Tibial nerve (tissue), 4 donors: ENCODE data around the gene C1orf159.

ENCODE experiments used
- EP300 ChIP-seq, 2 donors: sonication (generic); formaldehyde crosslinking; IDR thresholded peaks; one replicate each; pipeline ENCODE4 v1.6.1; 2017; ENCODE audit warnings: antibody characterized with exemption in 2 of 2, mild to moderate bottlenecking in 1 of 2
- POLR2A ChIP-seq, 2 donors: fragments of 450-650 bp; IDR thresholded peaks; one replicate each; pipeline ENCODE4 v1.6.1; 2017; ENCODE audit warnings: antibody characterized with exemption in 2 of 2, mild to moderate bottlenecking in 2 of 2, moderate library complexity in 2 of 2
- TF ChIP-seq, protein P1 (sequence below), 5 experiments: fragments of 200-600 bp in 3 of 5; fragments of 450-650 bp in 2 of 5; sonication (generic) in 3 of 5; IDR thresholded peaks; one replicate each; pipeline ENCODE4 v1.5.1; 2016 to 2019; ENCODE audit warnings: antibody characterized with exemption in 5 of 5, mild to moderate bottlenecking in 3 of 5, moderate library complexity in 2 of 5

DNA sequence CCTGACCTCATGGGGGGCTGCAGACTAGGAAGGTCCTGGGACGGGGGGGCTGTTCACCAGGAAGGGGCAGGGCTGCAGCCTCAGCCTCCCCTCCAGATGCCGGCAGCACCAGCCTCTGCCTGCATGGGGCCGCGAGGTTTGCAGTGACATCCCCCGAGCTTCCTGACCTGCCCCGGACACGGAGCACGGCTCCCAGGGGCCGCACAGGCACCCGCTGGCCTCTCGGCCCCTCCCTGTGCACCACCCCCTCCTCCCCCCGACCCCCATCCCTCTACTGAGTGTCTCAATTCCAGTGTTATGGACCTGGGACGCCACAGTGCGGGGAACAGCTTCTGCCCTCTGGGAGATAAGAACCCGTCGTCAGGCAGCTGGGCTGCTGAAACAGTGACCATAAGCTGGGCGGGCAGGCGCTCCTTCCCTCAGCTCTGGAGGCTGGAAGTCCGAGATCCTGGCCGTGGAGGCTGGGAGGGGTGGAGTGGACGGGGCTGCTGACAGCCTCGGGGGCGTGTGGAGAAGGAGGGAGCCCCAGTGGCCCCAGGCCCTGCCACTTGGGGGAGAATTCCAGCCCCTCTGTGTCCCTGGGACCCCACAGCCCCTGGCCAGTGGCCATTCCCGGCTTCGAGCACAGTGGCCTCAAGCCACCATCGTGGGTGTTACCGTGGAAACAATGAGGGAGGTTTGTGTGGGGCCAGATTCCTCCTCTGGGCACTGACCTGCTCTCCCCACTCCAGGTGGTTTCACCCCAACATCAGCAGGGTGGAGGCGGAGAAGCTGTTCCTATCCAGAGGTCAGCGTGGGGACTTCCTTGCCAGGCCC, 53.3 kb downstream of the C1orf159 start:
- TF ChIP-seq, protein P1, sequence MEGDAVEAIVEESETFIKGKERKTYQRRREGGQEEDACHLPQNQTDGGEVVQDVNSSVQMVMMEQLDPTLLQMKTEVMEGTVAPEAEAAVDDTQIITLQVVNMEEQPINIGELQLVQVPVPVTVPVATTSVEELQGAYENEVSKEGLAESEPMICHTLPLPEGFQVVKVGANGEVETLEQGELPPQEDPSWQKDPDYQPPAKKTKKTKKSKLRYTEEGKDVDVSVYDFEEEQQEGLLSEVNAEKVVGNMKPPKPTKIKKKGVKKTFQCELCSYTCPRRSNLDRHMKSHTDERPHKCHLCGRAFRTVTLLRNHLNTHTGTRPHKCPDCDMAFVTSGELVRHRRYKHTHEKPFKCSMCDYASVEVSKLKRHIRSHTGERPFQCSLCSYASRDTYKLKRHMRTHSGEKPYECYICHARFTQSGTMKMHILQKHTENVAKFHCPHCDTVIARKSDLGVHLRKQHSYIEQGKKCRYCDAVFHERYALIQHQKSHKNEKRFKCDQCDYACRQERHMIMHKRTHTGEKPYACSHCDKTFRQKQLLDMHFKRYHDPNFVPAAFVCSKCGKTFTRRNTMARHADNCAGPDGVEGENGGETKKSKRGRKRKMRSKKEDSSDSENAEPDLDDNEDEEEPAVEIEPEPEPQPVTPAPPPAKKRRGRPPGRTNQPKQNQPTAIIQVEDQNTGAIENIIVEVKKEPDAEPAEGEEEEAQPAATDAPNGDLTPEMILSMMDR (IDR thresholded peaks at IDR 0.05), result no peak
- no peak for TF ChIP-seq POLR2A (IDR thresholded peaks at IDR 0.05)
- TF ChIP-seq EP300 (IDR thresholded peaks at IDR 0.05), result no peak
